ENCODE results near the gene NLRP13. TPM values are rescaled to one million over a fixed set of nuclear protein-coding genes. Genes with fewer than 3 reads are reported as not detected.

Gene NLRP13
- total and polyA plus RNA-seq, 2 experiments from 2014 or later = not detected

DNA sequence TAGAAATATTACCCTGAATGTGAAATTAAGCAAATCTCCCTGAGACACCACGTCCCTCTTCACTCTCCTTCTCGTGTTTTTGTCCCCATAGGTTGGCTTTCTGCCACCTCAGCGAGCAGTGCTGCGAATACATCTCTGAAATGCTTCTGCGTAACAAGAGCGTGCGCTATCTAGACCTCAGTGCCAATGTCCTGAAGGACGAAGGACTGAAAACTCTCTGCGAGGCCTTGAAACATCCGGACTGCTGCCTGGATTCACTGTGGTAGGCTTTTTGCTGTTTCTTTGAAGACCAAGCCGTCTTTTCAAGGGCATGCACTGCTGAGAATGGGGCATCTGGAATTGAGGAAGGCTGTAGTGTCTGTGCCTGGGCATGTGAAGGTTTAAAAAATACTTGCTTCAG is 61.4 kb downstream of the NLRP13 start:
- H3K4me1 ChIP-seq (ENCODE audit: insufficient read depth) = no peaks in the 10 kb centered on the region
- H3K79me2 ChIP-seq (ENCODE audit: insufficient read depth) = no peaks in the 10 kb centered on the region
- in situ Hi-C loops (cut with MboI) = no loop called here
- H3K36me3 ChIP-seq (ENCODE audit: low read depth) = no peaks in the 10 kb centered on the region
- no peak overlapping the region for H3K9ac ChIP-seq
- H3K4me3 ChIP-seq = no peak overlapping the region
- TF ChIP-seq EZH2 (IDR thresholded peaks at IDR 0.05; ENCODE audit: insufficient read depth, poor library complexity, severe bottlenecking) (no peak), EZH2phosphoT487 (IDR thresholded peaks at IDR 0.05; ENCODE audit: insufficient read depth, low read depth) (no peak)
- no peaks in the 10 kb centered on the region for H3K9me2 ChIP-seq (ENCODE audit: insufficient read depth)
- 31 to 32% methylated on average over 11 of the region's 11 CpGs for WGBS, 2 experiments (ENCODE audit: low coverage in 1 of 2, low lambda C conversion rate in 2 of 2, missing lambda C conversion rate in 2 of 2)
- H3K27me3 ChIP-seq (replicated peaks; ENCODE audit: insufficient read depth) = no peaks in the 10 kb centered on the region
- H3K27ac ChIP-seq = no peak overlapping the region
- no peaks in the 10 kb centered on the region for H4K20me1 ChIP-seq (ENCODE audit: insufficient read depth)
- no peak overlapping the region for H2AFZ ChIP-seq
- H3F3A ChIP-seq (ENCODE audit: insufficient read depth) = no peaks in the 10 kb centered on the region
- no peaks in the 10 kb centered on the region for H3K9me3 ChIP-seq (ENCODE audit: low read depth)
- no peak overlapping the region for H3K4me2 ChIP-seq (ENCODE audit: unreplicated experiment)
- DNase-seq = no peak

DNA sequence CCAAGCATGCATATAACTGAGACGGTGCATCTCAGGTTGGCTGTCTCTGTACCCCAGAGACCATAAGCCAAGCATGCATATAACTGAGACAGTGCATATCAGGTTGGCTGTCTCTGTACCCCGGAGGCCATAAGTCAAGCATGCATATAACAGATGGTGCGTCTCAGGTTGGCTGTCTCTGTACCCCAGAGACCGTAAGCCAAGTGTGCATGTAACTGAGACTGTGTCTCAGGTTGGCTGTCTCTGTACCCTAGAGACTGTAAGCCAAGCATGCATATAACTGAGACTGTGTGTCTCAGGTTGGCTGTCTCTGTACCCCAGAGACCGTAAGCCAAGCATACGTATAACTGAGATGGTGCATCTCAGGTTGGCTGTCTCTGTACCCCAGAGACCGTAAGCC is 65.0 kb downstream of the NLRP13 start:
- Histone ChIP-seq H3K4me2 (ENCODE audit: unreplicated experiment) (no peak overlapping the region), H3K4me1 (ENCODE audit: insufficient read depth) (no peaks in the 10 kb centered on the region), H3K9me3 (ENCODE audit: low read depth) (no peaks in the 10 kb centered on the region), H3K79me2 (ENCODE audit: insufficient read depth) (no peaks in the 10 kb centered on the region), H3K9me2 (ENCODE audit: insufficient read depth) (no peaks in the 10 kb centered on the region), H3F3A (ENCODE audit: insufficient read depth) (no peaks in the 10 kb centered on the region), H2AFZ (no peak overlapping the region), H3K27me3 (replicated peaks; ENCODE audit: insufficient read depth) (no peaks in the 10 kb centered on the region), H4K20me1 (ENCODE audit: insufficient read depth) (no peaks in the 10 kb centered on the region), H3K9ac (no peak overlapping the region), H3K36me3 (ENCODE audit: low read depth) (no peaks in the 10 kb centered on the region), H3K4me3 (no peak overlapping the region), H3K27ac (no peak overlapping the region)
- TF ChIP-seq EZH2 (IDR thresholded peaks at IDR 0.05; ENCODE audit: insufficient read depth, poor library complexity, severe bottlenecking) (no peak), EZH2phosphoT487 (IDR thresholded peaks at IDR 0.05; ENCODE audit: insufficient read depth, low read depth) (no peak)
- DNase-seq = no peak
- in situ Hi-C loops (cut with MboI) = no loop called here
- 44 to 45% methylated on average over 7 of the region's 7 CpGs for WGBS, 2 experiments (ENCODE audit: low coverage in 1 of 2, low lambda C conversion rate in 2 of 2, missing lambda C conversion rate in 2 of 2)

GRCh38 chr19:55866521-55866920 is 65.6 kb downstream of the NLRP13 start:
- no peaks in the 10 kb centered on the region for H3K4me1 ChIP-seq (ENCODE audit: insufficient read depth)
- H3K27me3 ChIP-seq (replicated peaks; ENCODE audit: insufficient read depth) = no peaks in the 10 kb centered on the region
- H3F3A ChIP-seq (ENCODE audit: insufficient read depth) = no peaks in the 10 kb centered on the region
- H4K20me1 ChIP-seq (ENCODE audit: insufficient read depth) = no peaks in the 10 kb centered on the region
- WGBS, 2 experiments (ENCODE audit: low coverage in 1 of 2, low lambda C conversion rate in 2 of 2, missing lambda C conversion rate in 2 of 2) = 13 to 22% methylated on average over 3 of the region's 3 CpGs
- H3K9ac ChIP-seq = no peak overlapping the region
- H3K9me3 ChIP-seq (ENCODE audit: low read depth) = no peaks in the 10 kb centered on the region
- H3K79me2 ChIP-seq (ENCODE audit: insufficient read depth) = no peaks in the 10 kb centered on the region
- in situ Hi-C loops (cut with MboI) = no loop called here
- H3K4me2 ChIP-seq (ENCODE audit: unreplicated experiment) = no peak overlapping the region
- H3K27ac ChIP-seq = no peak overlapping the region
- H3K9me2 ChIP-seq (ENCODE audit: insufficient read depth) = no peaks in the 10 kb centered on the region
- no peak overlapping the region for H2AFZ ChIP-seq
- H3K4me3 ChIP-seq = no peak overlapping the region
- no peak for TF ChIP-seq EZH2phosphoT487 (IDR thresholded peaks at IDR 0.05; ENCODE audit: insufficient read depth, low read depth)
- TF ChIP-seq EZH2 (IDR thresholded peaks at IDR 0.05; ENCODE audit: insufficient read depth, poor library complexity, severe bottlenecking) = no peak
- H3K36me3 ChIP-seq (ENCODE audit: low read depth) = no peaks in the 10 kb centered on the region
- no peak for DNase-seq

- no peak for DNase-seq
- 7 to 16% methylated on average over 5 of the region's 5 CpGs for WGBS, 2 experiments (ENCODE audit: low coverage in 1 of 2, low lambda C conversion rate in 2 of 2, missing lambda C conversion rate in 2 of 2)
- Histone ChIP-seq H3K79me2 (ENCODE audit: insufficient read depth) (no peaks in the 10 kb centered on the region), H3K36me3 (ENCODE audit: low read depth) (no peaks in the 10 kb centered on the region), H3K4me3 (no peak overlapping the region), H3F3A (ENCODE audit: insufficient read depth) (no peaks in the 10 kb centered on the region), H2AFZ (no peak overlapping the region), H3K4me1 (ENCODE audit: insufficient read depth) (no peaks in the 10 kb centered on the region), H3K27ac (no peak overlapping the region), H4K20me1 (ENCODE audit: insufficient read depth) (no peaks in the 10 kb centered on the region), H3K27me3 (replicated peaks; ENCODE audit: insufficient read depth) (no peaks in the 10 kb centered on the region), H3K9me3 (ENCODE audit: low read depth) (no peaks in the 10 kb centered on the region), H3K9me2 (ENCODE audit: insufficient read depth) (no peaks in the 10 kb centered on the region), H3K9ac (no peak overlapping the region), H3K4me2 (ENCODE audit: unreplicated experiment) (no peak overlapping the region)
- in situ Hi-C loops (cut with MboI) = no loop called here
- TF ChIP-seq EZH2phosphoT487 (IDR thresholded peaks at IDR 0.05; ENCODE audit: insufficient read depth, low read depth) (no peak), EZH2 (IDR thresholded peaks at IDR 0.05; ENCODE audit: insufficient read depth, poor library complexity, severe bottlenecking) (no peak)
Observed at GRCh38 chr19:55858969-55859368, 73.2 kb downstream of the NLRP13 start.

DNA sequence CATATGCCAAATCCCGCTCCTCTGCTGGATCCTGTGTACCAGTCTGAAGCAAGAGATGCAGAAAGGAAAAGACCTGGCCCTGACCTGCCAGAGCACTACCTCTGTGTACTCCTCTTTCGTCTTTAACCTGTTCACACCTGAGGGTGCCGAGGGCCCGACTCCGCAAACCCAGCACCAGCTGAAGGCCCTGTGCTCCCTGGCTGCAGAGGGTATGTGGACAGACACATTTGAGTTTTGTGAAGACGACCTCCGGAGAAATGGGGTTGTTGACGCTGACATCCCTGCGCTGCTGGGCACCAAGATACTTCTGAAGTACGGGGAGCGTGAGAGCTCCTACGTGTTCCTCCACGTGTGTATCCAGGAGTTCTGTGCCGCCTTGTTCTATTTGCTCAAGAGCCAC is 73.7 kb downstream of the NLRP13 start:
- Histone ChIP-seq H3K9me3 (ENCODE audit: low read depth) (no peaks in the 10 kb centered on the region), H2AFZ (no peak overlapping the region), H3K79me2 (ENCODE audit: insufficient read depth) (no peaks in the 10 kb centered on the region), H3K27me3 (replicated peaks; ENCODE audit: insufficient read depth) (no peaks in the 10 kb centered on the region), H3F3A (ENCODE audit: insufficient read depth) (no peaks in the 10 kb centered on the region), H3K9ac (no peak overlapping the region), H3K4me3 (no peak overlapping the region), H3K36me3 (ENCODE audit: low read depth) (no peaks in the 10 kb centered on the region), H3K4me2 (ENCODE audit: unreplicated experiment) (no peak overlapping the region), H3K27ac (no peak overlapping the region), H3K4me1 (ENCODE audit: insufficient read depth) (no peaks in the 10 kb centered on the region), H3K9me2 (ENCODE audit: insufficient read depth) (no peaks in the 10 kb centered on the region), H4K20me1 (ENCODE audit: insufficient read depth) (no peaks in the 10 kb centered on the region)
- no peak for TF ChIP-seq EZH2phosphoT487 (IDR thresholded peaks at IDR 0.05; ENCODE audit: insufficient read depth, low read depth)
- 52 to 57% methylated on average over 14 of the region's 14 CpGs for WGBS, 2 experiments (ENCODE audit: low coverage in 1 of 2, low lambda C conversion rate in 2 of 2, missing lambda C conversion rate in 2 of 2)
- in situ Hi-C loops (cut with MboI) = no loop called here
- no peak for DNase-seq

Measured in GM23248 (cell line).